GM19467 (cell line): ENCODE data around the gene ABCB11.

ENCODE experiments used
- ATAC-seq: cut with Tn5 transposase; IDR thresholded peaks from one replicate; pipeline ENCODE4 v1.9.1; 2021; ENCODE audit warnings: mild to moderate bottlenecking, moderate library complexity; ENCODE audit not compliant: unreplicated experiment

The ABCB11 gene

DNA sequence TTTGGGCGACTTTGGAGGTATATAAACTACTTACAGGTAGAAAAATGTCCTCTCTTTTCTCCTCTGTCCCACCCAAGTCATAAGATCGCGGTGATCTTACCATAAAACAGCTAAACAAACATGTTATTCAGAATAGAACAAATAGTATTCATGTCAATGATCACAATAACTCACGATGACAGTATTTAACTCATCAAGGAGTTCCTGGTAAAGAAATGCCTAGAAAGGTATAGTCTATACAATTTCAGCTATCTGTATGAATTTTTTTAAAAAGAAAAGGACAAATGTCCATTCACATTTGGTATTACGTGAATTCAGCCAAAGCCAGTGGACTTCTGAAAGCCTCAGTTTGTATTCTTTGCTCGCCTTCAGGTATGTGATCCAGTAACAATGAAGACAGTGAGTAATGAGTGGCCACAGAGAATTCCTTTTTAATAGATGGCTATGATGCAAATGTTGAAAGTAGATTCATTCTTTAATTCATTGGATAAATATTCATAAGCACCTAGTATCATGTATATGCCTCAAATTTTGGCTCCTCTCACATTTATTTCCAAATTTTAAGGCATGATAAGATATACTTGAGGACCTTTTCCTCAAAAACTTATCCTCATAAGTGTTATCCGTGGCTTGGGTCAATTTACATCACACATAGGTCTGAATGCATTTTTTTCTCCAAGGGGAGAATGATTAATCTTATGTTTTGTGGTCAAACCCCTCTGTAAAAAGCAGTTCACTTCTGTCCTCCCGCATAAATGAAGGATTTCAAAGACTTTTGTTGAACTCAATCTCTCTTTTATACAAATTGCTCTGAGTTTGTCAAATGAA lies 20.3 kb downstream of the ABCB11 start:
- no peak for ATAC-seq

DNA sequence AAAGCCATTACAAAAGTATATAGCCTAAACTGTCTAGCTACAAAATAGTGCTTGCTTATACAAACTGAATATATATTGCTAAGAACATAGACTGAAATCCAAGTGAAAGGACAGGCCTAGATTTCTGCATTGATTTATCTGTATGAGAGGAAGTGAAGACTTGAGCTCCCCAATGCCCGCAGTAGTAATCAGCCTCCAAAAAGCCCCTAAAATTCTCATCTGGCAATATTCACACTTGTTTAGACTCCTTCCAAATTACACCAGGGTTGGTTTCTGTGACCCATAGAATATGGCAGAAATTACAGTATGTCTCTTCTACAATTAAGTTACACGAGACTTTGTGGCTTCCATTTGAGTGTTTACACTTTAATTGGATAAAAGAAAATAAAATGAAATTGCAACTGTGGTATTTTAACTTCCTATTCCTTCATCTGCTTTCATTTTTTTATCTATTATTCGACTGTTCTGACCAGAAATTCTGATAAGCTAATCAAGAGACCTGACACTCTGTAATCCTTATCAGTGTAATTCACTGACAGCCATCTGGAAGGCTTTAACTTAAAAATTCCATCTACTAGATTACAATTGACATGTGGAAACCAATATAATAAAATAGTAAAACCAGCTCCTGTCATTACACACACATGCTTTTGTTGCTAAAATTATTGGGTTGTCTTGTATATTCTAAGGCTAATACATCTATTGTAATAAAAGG lies 21.1 kb downstream of the ABCB11 start:
- no peak for ATAC-seq

DNA sequence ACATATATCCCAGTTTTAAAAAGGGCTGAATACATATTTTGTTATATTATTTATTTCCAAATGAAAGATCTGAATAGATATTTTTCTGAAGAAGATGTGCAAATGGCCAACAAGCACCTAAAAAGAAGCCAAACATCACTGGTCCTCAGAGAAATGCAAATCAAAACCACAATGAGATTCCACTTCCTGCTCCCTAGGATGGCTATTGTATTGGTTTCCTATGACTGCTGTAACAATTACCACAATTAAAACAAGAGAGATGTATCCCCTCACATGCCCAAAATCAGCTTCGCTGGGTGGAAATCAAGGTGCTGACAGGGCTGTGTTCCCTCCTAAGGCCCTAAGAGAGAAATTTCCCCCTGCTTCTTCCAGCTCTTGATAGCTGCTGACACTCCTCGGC lies 23.2 kb downstream of the ABCB11 start:
- ATAC-seq = no peak

DNA sequence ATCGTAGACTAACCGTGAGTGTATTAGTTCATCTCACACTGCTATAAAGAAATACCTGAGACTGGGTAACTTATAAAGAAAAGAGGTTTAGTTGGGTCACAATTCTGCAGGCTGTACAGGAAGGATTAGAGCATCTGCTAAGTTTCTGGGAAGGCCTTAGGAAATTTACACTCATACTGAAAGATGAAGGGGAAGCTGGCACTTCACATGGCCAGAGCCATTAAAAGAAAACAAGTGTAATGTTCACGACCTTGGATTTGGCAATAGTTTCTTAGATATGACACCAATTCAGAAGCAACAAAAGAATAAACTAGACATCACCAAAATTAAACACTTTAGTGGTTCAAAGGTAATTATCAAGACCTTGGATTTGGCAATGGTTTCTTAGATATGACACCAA lies 23.8 kb downstream of the ABCB11 start:
- no peak for ATAC-seq

DNA sequence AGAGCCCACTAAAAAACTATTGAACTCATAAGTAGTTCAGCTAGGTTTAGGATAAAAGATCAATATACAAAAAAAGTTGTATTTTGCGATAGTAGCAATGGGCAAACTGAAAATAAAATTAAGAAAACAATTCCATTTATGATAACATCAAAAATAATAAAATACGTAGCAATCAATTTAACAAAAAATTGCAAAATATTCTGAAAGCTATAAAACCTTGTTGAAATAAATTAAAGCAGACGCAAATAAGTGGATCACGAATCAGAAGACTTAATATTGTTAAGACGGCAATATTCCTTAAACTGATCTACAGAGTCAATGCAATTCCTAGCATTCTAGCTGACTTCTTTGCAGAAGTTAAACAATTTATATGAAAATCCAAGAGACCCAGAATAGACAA lies 24.5 kb downstream of the ABCB11 start:
- no peak for ATAC-seq

- no peak for ATAC-seq
These were observed 25.1 kb downstream of the ABCB11 start for GRCh38 chr2:169005994-169006393.

GRCh38 chr2:169005080-169005598 lies 26.0 kb downstream of the ABCB11 start:
- ATAC-seq = no peak

DNA sequence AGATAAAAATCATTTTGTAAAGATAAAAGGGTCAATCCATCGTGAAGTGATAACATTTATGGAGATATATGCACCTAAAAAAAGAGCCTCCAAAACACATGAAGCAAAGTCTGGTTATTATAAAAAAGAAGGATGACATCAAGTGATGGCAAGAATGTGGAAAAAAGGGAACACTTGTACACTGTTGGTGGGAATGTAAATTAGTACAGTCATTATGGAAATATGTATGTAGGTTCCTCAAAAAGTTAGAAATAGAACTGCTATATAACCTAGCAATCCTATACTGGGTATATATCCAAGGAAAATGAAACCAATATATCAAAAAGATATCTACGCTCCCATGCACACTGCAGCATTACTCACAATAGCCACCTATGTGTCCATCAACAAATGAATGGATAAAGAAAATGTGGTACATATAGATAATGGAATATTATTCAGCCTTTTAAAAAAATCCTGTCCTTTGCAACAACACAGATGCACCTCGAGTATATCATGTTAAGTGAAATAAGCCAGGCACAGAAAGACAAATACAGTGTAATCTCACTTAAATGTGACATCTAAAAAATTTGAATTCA lies 28.9 kb downstream of the ABCB11 start:
- no peak for ATAC-seq

- no peak for ATAC-seq
These were observed 29.9 kb downstream of the ABCB11 start for GRCh38 chr2:169001116-169001815.

DNA sequence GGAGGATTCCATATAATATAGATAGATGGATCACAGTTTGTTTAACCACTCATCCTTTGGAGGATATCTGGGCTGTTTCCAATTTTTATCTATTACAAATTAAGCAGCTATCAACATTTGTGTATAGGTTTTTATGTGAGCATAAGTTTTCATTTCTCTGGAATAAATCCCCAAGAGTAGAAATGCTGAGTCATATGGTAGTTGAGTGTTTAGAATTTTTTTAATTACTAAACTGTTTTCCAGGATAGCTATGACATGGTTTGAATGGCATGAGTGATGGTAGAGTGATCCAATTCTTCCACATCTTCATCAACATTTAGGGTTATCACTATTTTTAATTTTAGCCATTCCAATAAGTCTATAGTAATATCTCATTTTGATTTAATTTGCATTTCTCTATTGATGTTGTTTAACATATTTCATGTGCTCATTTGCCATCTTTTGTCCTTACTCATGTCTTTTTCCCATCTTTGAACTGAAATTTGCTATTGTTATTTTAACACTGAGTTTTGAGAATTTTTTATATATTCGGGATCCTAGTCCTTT lies 31.4 kb downstream of the ABCB11 start:
- no peak for ATAC-seq

DNA sequence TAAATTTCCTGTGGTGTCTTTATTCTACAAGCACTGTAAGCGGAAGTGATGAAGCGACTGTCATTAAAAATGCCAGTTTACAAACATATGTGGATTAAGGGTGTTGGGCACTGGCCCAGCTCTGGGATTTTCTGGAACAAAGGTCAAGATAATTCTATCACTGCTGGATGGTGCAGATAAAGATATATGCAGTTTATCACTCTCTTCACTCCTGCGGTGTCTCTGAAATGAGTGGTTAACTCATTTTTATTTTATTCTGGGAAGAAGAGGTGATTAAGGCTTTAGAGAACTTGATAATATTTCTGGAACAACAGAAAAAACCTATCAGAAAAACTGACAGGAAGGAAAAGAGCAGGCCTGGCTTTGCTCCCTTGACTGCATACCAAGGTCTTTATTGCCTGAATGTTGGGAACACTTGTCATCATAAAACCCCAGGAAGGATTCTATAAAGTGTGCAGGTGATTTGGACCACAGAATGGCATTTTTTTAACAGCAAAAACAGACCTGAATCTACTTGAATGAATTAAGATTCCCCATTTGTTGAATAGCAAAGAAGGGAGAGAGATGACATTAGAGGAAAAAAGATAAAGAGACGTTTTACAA lies 32.4 kb downstream of the ABCB11 start:
- ATAC-seq = no peak

DNA sequence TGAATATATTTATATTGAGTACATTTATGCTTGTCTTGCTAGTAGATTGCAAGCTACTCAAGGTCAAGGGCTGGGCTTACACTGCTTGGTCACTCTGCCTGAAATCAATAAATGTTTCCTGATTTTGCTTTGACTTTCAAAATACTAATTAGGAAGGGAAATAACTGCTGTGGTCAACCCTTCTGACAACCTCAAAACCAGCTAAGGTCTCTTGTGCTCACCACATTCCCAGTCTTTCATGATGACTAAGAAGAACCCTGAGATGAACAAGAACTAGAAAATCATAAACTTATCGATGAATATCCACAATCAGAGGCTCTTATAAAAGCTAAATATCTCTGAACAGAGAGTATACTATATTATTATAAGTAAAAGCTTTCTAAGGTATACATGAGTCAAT lies 33.3 kb downstream of the ABCB11 start:
- no peak for ATAC-seq

DNA sequence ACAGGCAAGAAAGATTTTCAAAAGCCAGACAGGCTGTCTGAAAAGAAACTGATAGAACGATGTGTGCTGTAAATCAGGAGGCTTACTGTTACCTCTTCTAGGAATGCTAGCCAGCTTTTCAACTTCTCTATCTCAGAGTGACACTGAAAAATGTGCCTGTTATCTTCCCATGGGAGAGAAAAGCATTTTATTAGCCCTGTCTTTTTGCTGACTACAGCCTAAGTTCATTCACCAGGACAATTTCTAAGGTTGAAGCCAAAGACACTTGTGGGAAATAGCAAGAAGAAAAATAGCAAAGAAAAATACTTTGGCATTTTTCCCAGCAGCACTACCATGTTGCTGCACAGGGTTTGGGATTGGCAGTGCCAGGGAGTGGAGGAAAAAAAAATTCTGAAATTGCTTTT lies 34.0 kb downstream of the ABCB11 start:
- no peak for ATAC-seq

DNA sequence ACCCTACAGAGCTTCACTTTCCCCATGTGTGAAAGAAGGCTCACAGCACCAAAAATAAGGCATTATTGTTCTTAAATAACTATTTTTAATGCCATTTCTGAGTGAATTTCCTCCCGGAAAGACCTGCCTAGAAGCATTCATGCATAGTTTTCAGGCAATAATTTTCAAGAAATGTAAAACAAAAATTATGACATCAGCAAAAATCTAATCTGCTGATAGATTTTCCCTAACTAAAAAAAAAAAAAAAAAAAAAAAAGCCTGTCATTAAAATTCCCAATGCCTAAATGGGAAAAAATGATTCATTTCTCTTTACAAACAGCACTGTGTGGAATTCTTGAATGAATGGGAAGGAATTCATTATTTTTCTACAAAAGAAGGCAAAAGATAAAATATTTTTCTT lies 35.4 kb downstream of the ABCB11 start:
- no peak for ATAC-seq

GRCh38 chr2:168993538-168993937 lies 37.6 kb downstream of the ABCB11 start:
- no peak for ATAC-seq

DNA sequence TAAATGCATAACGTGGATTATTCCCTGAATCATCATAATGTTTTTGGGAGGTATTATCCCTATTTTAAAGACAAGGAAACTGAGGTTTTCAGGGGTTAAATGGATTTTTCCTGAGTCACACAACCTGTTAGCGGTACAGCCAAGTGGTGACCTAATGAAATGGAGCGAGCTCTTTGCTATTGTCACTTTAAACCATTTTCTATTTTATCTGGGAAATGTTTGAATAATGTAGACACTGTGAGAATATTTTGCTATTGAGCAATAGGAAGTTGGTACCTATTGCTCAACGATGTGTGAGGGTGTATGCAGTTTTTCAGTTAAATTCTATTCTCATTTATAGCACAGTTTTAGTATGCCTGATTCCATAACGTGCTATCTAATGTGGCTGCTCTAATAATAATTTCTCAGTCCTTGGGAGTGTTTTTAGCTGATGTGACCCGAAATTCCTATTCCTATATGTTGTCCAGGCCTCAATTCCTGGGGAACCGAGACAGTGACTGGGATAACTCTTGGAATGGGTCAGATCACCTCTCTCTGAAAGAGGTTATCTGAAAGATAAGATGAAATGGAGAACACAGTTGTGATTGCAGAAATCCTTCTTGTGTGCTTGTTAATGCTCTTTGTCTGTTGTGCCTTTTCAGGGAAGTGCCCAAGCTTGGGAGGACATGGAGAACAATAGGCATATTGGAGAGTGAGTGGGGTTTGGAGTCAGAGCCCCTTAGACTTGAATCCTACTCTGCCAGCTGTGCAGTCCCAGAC lies 38.4 kb downstream of the ABCB11 start:
- no peak for ATAC-seq

GRCh38 chr2:168992026-168992425 lies 39.1 kb downstream of the ABCB11 start:
- no peak for ATAC-seq

GRCh38 chr2:168988755-168989154 lies 42.4 kb downstream of the ABCB11 start:
- ATAC-seq = no peak

- no peak for ATAC-seq
These were observed 44.7 kb downstream of the ABCB11 start for GRCh38 chr2:168986398-168986943.
